SU-DHL-6 (cell line): Measurements from ENCODE around the gene CEP128.

ENCODE experiments used
- H2AFZ ChIP-seq: fragments of 200-600 bp; sonication (generic); 2 replicates; pipeline ENCODE4 v1.6.1; 2014; ENCODE audit warnings: low read depth, mild to moderate bottlenecking, moderate library complexity, mixed read lengths, antibody characterized with exemption, low read length; ENCODE audit not compliant: severe bottlenecking
- H3F3A ChIP-seq: fragments of 200-600 bp; shearing (Covaris generic); 2 replicates; pipeline ENCODE4 v1.6.0; 2016; ENCODE audit warnings: antibody characterized with exemption, mild to moderate bottlenecking; ENCODE audit not compliant: insufficient read depth
- H3K27ac ChIP-seq: fragments of 200-600 bp; sonication (generic); 2 replicates; pipeline ENCODE4 v1.5.1; 2016; ENCODE audit warnings: low read depth, mild to moderate bottlenecking, low read length, moderate library complexity, mixed read lengths
- H3K27me3 ChIP-seq: fragments of 200-600 bp; sonication (generic), shearing (Covaris generic); 2 replicates; pipeline ENCODE4 v1.6.0; 2014; ENCODE audit warnings: mild to moderate bottlenecking, low read length
- H3K36me3 ChIP-seq: fragments of 200-600 bp; sonication (generic); 2 replicates; pipeline ENCODE4 v1.6.1; 2014; ENCODE audit warnings: mild to moderate bottlenecking, low read length, mixed read lengths
- H3K4me2 ChIP-seq: fragments of 300-600, 200-600 bp; shearing (Covaris generic), sonication (generic); 2 replicates; pipeline ENCODE4 v1.6.0; 2014; ENCODE audit warnings: low read length, low read depth, mild to moderate bottlenecking; ENCODE audit not compliant: poor library complexity, severe bottlenecking
- H3K4me3 ChIP-seq: fragments of 200-600 bp; sonication (generic); 2 replicates; pipeline ENCODE4 v1.5.1; 2014; ENCODE audit warnings: antibody characterized with exemption, low read length, mild to moderate bottlenecking, mixed read lengths; ENCODE audit not compliant: insufficient read depth, poor library complexity, severe bottlenecking
- H3K79me2 ChIP-seq: fragments of 200-600 bp; sonication (generic); 2 replicates; pipeline ENCODE4 v1.6.1; 2014; ENCODE audit warnings: mild to moderate bottlenecking, low read length, moderate library complexity; ENCODE audit not compliant: insufficient read depth
- H3K9ac ChIP-seq: fragments of 200-600 bp; sonication (generic); 2 replicates; pipeline ENCODE4 v1.7.0; 2014; ENCODE audit warnings: mild to moderate bottlenecking, low read length
- H3K9me2 ChIP-seq: fragments of 200-600 bp; sonication (generic); replicated peaks from 2 replicates; pipeline ENCODE4 v1.6.1; 2014; ENCODE audit warnings: low read length; ENCODE audit not compliant: insufficient read depth
- H3K9me3 ChIP-seq: fragments of 200-600 bp; sonication (generic); 2 replicates; pipeline ENCODE4 v1.6.1; 2014; ENCODE audit warnings: low read length, mixed read lengths; ENCODE audit not compliant: insufficient read depth
- H4K20me1 ChIP-seq: fragments of 200-600 bp; sonication (generic); 2 replicates; pipeline ENCODE4 v1.6.1; 2014; ENCODE audit warnings: low read depth, mild to moderate bottlenecking, antibody characterized with exemption, low read length, moderate library complexity, mixed read lengths
- CTCF ChIP-seq: fragments of 200-600 bp; sonication (generic); IDR thresholded peaks from one replicate; pipeline ENCODE4 v1.5.1; 2017; ENCODE audit warnings: antibody characterized with exemption, mild to moderate bottlenecking, low read length, moderate library complexity; ENCODE audit not compliant: insufficient read depth, poor library complexity, severe bottlenecking
- EZH2phosphoT487 ChIP-seq: fragments of 200-600 bp; sonication (generic), shearing (Covaris generic); conservative IDR thresholded peaks from 2 replicates; pipeline ENCODE4 v1.6.1; 2018; ENCODE audit warnings: mild to moderate bottlenecking, antibody characterized with exemption, low read length, moderate library complexity, mixed read lengths

The CEP128 gene

DNA sequence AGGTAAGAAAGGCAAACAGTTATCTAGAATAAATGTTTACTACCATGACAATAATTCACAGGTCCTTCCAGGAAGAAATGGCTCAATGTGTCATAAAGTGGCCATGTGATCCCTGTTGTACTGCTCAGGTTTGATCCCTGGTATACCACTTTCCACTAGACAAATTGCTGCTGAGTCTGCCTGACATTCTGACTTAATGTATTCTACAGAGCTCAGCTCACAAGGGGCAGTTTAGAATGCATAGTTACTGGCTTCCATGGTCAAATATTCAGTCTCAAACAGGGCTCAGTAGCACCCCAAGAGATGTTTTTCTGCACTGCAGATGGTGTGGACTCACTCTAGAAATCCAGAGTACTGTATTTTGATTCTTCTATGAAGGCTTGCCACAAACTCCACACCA, 35.7 kb upstream of the CEP128 start:
- TF ChIP-seq EZH2phosphoT487 (no peak), CTCF (no peak)
- Histone ChIP-seq H3F3A (no peaks in the 10 kb centered on the region), H2AFZ (no peak overlapping the region), H3K27me3 (no peaks in the 10 kb centered on the region), H3K9me3 (no peaks in the 10 kb centered on the region), H3K4me2 (no peak overlapping the region), H3K27ac (no peak overlapping the region), H3K36me3 (no peaks in the 10 kb centered on the region), H3K9ac (no peak overlapping the region), H3K79me2 (no peaks in the 10 kb centered on the region), H3K4me3 (no peak overlapping the region), H3K9me2 (no peaks in the 10 kb centered on the region), H4K20me1 (no peaks in the 10 kb centered on the region)

- no peak overlapping the region for H3K9ac ChIP-seq
- no peaks in the 10 kb centered on the region for H3K9me3 ChIP-seq
- no peaks in the 10 kb centered on the region for H3F3A ChIP-seq
- no peaks in the 10 kb centered on the region for H3K79me2 ChIP-seq
- H2AFZ ChIP-seq: no peak overlapping the region
- no peaks in the 10 kb centered on the region for H3K9me2 ChIP-seq
- no peak overlapping the region for H3K4me2 ChIP-seq
- no peak overlapping the region for H3K27ac ChIP-seq
- no peak for TF ChIP-seq CTCF
- TF ChIP-seq EZH2phosphoT487: no peak
- no peak overlapping the region for H3K4me3 ChIP-seq
- no peaks in the 10 kb centered on the region for H3K36me3 ChIP-seq
- no peaks in the 10 kb centered on the region for H4K20me1 ChIP-seq
- H3K27me3 ChIP-seq: no peaks in the 10 kb centered on the region
These were observed 33.1 kb upstream of the CEP128 start for GRCh38 chr14:80974679-80975078.

GRCh38 chr14:80973931-80974641, 32.5 kb upstream of the CEP128 start:
- TF ChIP-seq CTCF (no peak), EZH2phosphoT487 (no peak)
- no peaks in the 10 kb centered on the region for H3K9me2 ChIP-seq
- no peak overlapping the region for H3K27ac ChIP-seq
- H4K20me1 ChIP-seq: no peaks in the 10 kb centered on the region
- no peaks in the 10 kb centered on the region for H3K27me3 ChIP-seq
- no peak overlapping the region for H2AFZ ChIP-seq
- H3K36me3 ChIP-seq: no peaks in the 10 kb centered on the region
- no peak overlapping the region for H3K9ac ChIP-seq
- no peak overlapping the region for H3K4me3 ChIP-seq
- H3F3A ChIP-seq: no peaks in the 10 kb centered on the region
- no peaks in the 10 kb centered on the region for H3K79me2 ChIP-seq
- no peak overlapping the region for H3K4me2 ChIP-seq
- H3K9me3 ChIP-seq: no peaks in the 10 kb centered on the region
